Measurements from ENCODE around the gene MAML2.

The MAML2 gene

GRCh38 chr11:96318399-96318798 lies 24.6 kb downstream of the MAML2 start:
- no peak for DNase-seq (ENCODE audit: low read depth in 3 of 3)

GRCh38 chr11:96317985-96318384 lies 25.0 kb downstream of the MAML2 start:
- no peak for DNase-seq (ENCODE audit: low read depth in 3 of 3)

GRCh38 chr11:96317571-96317970 lies 25.4 kb downstream of the MAML2 start:
- no peak for DNase-seq (ENCODE audit: low read depth in 3 of 3)

- no peak for DNase-seq (ENCODE audit: low read depth in 3 of 3)
These were observed 26.1 kb downstream of the MAML2 start for GRCh38 chr11:96316869-96317268.

GRCh38 chr11:96315476-96315875 lies 27.5 kb downstream of the MAML2 start:
- DNase-seq (ENCODE audit: low read depth in 3 of 3): no peak

GRCh38 chr11:96314326-96315020 lies 28.5 kb downstream of the MAML2 start:
- DNase-seq (ENCODE audit: low read depth in 3 of 3): no peak

GRCh38 chr11:96313163-96313562 lies 29.8 kb downstream of the MAML2 start:
- no peak for DNase-seq (ENCODE audit: low read depth in 3 of 3)

- no peak for DNase-seq (ENCODE audit: low read depth in 3 of 3)
These were observed 31.9 kb downstream of the MAML2 start for GRCh38 chr11:96311120-96311568.

- DNase-seq (ENCODE audit: low read depth in 3 of 3): no peak
These were observed 32.8 kb downstream of the MAML2 start for GRCh38 chr11:96310236-96310635.

- no peak for DNase-seq (ENCODE audit: low read depth in 3 of 3)
These were observed 33.4 kb downstream of the MAML2 start for GRCh38 chr11:96309643-96310017.

GRCh38 chr11:96309016-96309642 lies 33.9 kb downstream of the MAML2 start:
- no peak for DNase-seq (ENCODE audit: low read depth in 3 of 3)

GRCh38 chr11:96307776-96308140 lies 35.2 kb downstream of the MAML2 start:
- no peak for DNase-seq (ENCODE audit: low read depth in 3 of 3)

- no peak for DNase-seq (ENCODE audit: low read depth in 3 of 3)
These were observed 35.8 kb downstream of the MAML2 start for GRCh38 chr11:96306933-96307775.

GRCh38 chr11:96306600-96306932 lies 36.4 kb downstream of the MAML2 start:
- no peak for DNase-seq (ENCODE audit: low read depth in 3 of 3)

- no peak for DNase-seq (ENCODE audit: low read depth in 3 of 3)
These were observed 36.9 kb downstream of the MAML2 start for GRCh38 chr11:96306071-96306470.

GRCh38 chr11:96303980-96304379 lies 39.0 kb downstream of the MAML2 start:
- no peak for DNase-seq (ENCODE audit: low read depth in 3 of 3)

GRCh38 chr11:96303064-96303463 lies 39.9 kb downstream of the MAML2 start:
- no peak for DNase-seq (ENCODE audit: low read depth in 3 of 3)

GRCh38 chr11:96301818-96302217 lies 41.2 kb downstream of the MAML2 start:
- DNase-seq (ENCODE audit: low read depth in 3 of 3): no peak

- no peak for DNase-seq (ENCODE audit: low read depth in 3 of 3)
These were observed 43.7 kb downstream of the MAML2 start for GRCh38 chr11:96299155-96299888.

- DNase-seq (ENCODE audit: low read depth in 3 of 3): no peak
These were observed 47.6 kb downstream of the MAML2 start for GRCh38 chr11:96295369-96295768.

GRCh38 chr11:96294289-96294688 lies 48.7 kb downstream of the MAML2 start:
- DNase-seq (ENCODE audit: low read depth in 3 of 3): no peak

GRCh38 chr11:96293598-96294021 lies 49.4 kb downstream of the MAML2 start:
- no peak for DNase-seq (ENCODE audit: low read depth in 3 of 3)
